Muscle of leg (tissue), 11 donors: ENCODE measurements around the gene HAGHL. TPM values are rescaled to one million over a fixed set of nuclear protein-coding genes. Genes with fewer than 3 reads are reported as not detected.

Experiments used
- DNase-seq: peaks from one replicate; pipeline ENCODE4 v3.0.0; 2013
- H3K27ac ChIP-seq: one replicate; pipeline ENCODE4 v1.5.1; 2013; ENCODE audit warnings: mild to moderate bottlenecking, low read length, control low read depth
- H3K27me3 ChIP-seq: one replicate; pipeline ENCODE4 v1.6.1; 2013; ENCODE audit warnings: low read length; ENCODE audit not compliant: control insufficient read depth, insufficient read depth
- H3K36me3 ChIP-seq: one replicate; pipeline ENCODE4 v1.6.1; 2013; ENCODE audit warnings: low read length; ENCODE audit not compliant: control insufficient read depth, insufficient read depth
- H3K4me1 ChIP-seq: one replicate; pipeline ENCODE4 v1.6.1; 2013; ENCODE audit warnings: low read length; ENCODE audit not compliant: control insufficient read depth, insufficient read depth
- H3K4me3 ChIP-seq: one replicate; pipeline ENCODE4 v1.5.1; 2013; ENCODE audit warnings: low read length, control low read depth
- H3K9me3 ChIP-seq: replicated peaks from 2 replicates; pipeline ENCODE4 v1.6.1; 2013; ENCODE audit warnings: low read depth, low read length; ENCODE audit not compliant: control insufficient read depth
- WGBS: methylation state at CpG from one replicate; pipeline ENCODE4 v1.1.5; 2013; ENCODE audit warnings: missing lambda C conversion rate; ENCODE audit not compliant: insufficient coverage; 5-methylcytosine and 5-hydroxymethylcytosine counted together
- polyA plus RNA-seq, 8 donors: library from polyadenylated mRNA; unstranded; fragments of 120-200 nt; gene quantifications; one replicate each; pipeline versions ENCODE4 v1.2.1 to v1.2.3, GENCODE V29; 2013; ENCODE audit warnings: inconsistent platforms in 1 of 8, low replicate concordance in 1 of 8; ENCODE audit not compliant: insufficient read length in 8 of 8, insufficient read depth in 1 of 8
- total RNA-seq: library from RNA; stranded (reverse); fragments of 120-200 nt; gene quantifications from one replicate; pipeline ENCODE4 v1.2.4, GENCODE V29; 2013

HAGHL gene
- total and polyA plus RNA-seq, 9 donors, result 1.7 to 4.7 (median 2.8) TPM

DNA sequence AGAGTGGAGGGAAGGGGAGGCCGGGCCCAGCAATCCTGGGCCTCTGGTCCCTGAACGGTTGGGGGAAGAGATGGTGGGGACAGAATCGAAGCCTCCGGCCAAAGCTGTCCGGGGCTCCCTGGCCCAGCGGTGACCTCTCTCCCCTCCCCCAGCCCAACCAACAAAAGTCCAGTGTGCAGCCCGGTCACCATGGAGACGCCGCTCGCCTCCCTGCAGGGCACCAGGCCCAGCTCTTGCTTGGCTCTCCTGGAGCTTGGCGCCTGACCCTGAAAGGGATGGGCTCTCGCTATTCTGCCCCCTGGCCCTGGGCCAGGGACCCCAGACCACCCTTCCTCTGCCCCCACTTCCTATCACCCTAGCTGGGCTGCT is 10.7 kb upstream of the HAGHL start:
- Histone ChIP-seq H3K27ac (no peak overlapping the region), H3K4me1 (peaks cover 62% of the 10 kb centered on the region), H3K4me3 (peak overlapping the region; percentile 37), H3K27me3 (peaks cover 26% of the 10 kb centered on the region), H3K9me3 (no peaks in the 10 kb centered on the region), H3K36me3 (no peaks in the 10 kb centered on the region)
- WGBS, result 13% methylated on average over 7 of the region's 12 CpGs
- peak; percentile 49 for DNase-seq

DNA sequence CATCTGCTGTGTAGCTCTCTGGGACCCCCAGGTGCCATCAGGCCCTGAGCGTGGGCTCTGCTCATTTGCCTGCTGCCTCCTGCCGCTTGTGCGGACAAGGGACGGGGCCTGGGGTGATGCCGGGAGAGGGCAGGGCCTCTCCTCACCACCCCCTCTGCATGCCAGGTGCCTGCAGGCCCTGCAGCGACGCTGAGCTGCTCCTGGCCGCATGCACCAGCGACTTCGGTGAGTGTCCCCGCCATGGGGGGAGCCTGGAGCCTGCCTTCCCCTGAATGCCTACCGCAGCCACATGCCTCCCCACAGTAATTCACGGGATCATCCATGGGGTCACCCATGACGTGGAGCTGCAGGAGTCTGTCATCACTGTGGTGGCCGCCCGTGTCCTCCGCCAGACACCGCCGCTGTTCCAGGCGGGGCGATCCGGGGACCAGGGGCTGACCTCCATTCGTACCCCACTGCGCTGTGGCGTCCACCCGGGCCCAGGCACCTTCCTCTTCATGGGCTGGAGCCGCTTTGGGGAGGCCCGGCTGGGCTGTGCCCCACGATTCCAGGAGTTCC is 10.1 kb upstream of the HAGHL start:
- Histone ChIP-seq H3K27me3 (peaks cover 23% of the 10 kb centered on the region), H3K27ac (no peak overlapping the region), H3K4me1 (peaks cover 61% of the 10 kb centered on the region), H3K4me3 (no peak overlapping the region), H3K9me3 (no peaks in the 10 kb centered on the region), H3K36me3 (no peaks in the 10 kb centered on the region)
- 81% methylated on average over 28 of the region's 29 CpGs for WGBS
- no peak for DNase-seq

GRCh38 chr16:717450-718245 is 9.3 kb upstream of the HAGHL start:
- peak; percentile 86 for DNase-seq
- H3K27ac ChIP-seq, result no peak overlapping the region
- no peaks in the 10 kb centered on the region for H3K36me3 ChIP-seq
- WGBS, result 50% methylated on average over 31 of the region's 32 CpGs
- H3K4me3 ChIP-seq, result no peak overlapping the region
- no peaks in the 10 kb centered on the region for H3K9me3 ChIP-seq
- peaks cover 64% of the 10 kb centered on the region for H3K4me1 ChIP-seq
- H3K27me3 ChIP-seq, result peaks cover 18% of the 10 kb centered on the region

- Histone ChIP-seq H3K9me3 (no peaks in the 10 kb centered on the region), H3K4me3 (no peak overlapping the region), H3K27me3 (peaks cover 16% of the 10 kb centered on the region), H3K4me1 (peaks cover 64% of the 10 kb centered on the region), H3K36me3 (no peaks in the 10 kb centered on the region), H3K27ac (no peak overlapping the region)
- DNase-seq, result no peak
- WGBS, result 65% methylated on average over 2 of the region's 9 CpGs
Observed at GRCh38 chr16:718389-718788, 8.5 kb upstream of the HAGHL start.

- WGBS, result 83% methylated on average over 6 of the region's 6 CpGs
Observed at GRCh38 chr16:718922-719321, 8.0 kb upstream of the HAGHL start.

GRCh38 chr16:719815-720446 is 7.0 kb upstream of the HAGHL start:
- H3K27ac ChIP-seq, result peak overlapping the region; percentile 89
- 5% methylated on average over 11 of the region's 16 CpGs for WGBS

More at GRCh38 chr16:718922-719321, 8.0 kb upstream of the HAGHL start:
- Histone ChIP-seq H3K9me3 (no peaks in the 10 kb centered on the region), H3K4me3 (no peak overlapping the region), H3K36me3 (no peaks in the 10 kb centered on the region), H3K27ac (no peak overlapping the region), H3K27me3 (peaks cover 13% of the 10 kb centered on the region), H3K4me1 (peaks cover 64% of the 10 kb centered on the region)
- DNase-seq, result no peak

DNA sequence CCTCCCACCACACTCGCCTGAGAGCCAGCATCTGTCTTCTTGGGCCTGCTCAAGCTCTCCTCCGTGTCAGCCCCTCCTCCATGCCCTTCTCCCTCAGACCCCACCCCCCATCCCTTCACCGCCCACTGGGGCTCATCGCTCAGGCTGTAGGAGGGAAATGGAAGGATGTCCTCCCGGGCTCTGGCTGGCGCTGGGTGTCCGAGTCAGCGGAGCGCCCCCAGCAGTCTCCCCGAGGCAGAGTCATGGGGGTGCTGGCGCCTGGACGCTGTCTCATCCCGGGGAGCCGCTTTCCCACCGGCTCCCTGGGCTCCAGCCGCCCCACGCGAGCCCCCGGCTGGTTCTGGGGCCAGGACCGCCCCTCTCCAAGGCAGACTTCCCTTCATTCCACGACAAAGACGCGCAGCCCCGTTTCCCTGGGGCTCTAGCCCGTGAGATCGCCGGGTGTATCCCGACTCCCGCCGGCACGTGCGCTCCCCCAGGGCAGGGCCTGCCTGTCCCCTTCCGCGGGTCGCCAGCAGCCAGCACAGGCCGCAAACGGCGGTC is 6.4 kb upstream of the HAGHL start:
- H3K4me1 ChIP-seq, result peaks cover 58% of the 10 kb centered on the region
- peak; percentile 90 for DNase-seq
- WGBS, result under 1% methylated on average over 37 of the region's 38 CpGs
- no peaks in the 10 kb centered on the region for H3K36me3 ChIP-seq
- H3K9me3 ChIP-seq, result no peaks in the 10 kb centered on the region
- peaks cover 15% of the 10 kb centered on the region for H3K27me3 ChIP-seq
- H3K4me3 ChIP-seq, result peak overlapping the region; percentile 75
- H3K27ac ChIP-seq, result peak overlapping the region; percentile 89

More at GRCh38 chr16:719815-720446, 7.0 kb upstream of the HAGHL start:
- Histone ChIP-seq H3K36me3 (no peaks in the 10 kb centered on the region), H3K4me3 (peak overlapping the region; percentile 75), H3K4me1 (peaks cover 58% of the 10 kb centered on the region), H3K27me3 (peaks cover 12% of the 10 kb centered on the region), H3K9me3 (no peaks in the 10 kb centered on the region)
- no peak for DNase-seq

DNA sequence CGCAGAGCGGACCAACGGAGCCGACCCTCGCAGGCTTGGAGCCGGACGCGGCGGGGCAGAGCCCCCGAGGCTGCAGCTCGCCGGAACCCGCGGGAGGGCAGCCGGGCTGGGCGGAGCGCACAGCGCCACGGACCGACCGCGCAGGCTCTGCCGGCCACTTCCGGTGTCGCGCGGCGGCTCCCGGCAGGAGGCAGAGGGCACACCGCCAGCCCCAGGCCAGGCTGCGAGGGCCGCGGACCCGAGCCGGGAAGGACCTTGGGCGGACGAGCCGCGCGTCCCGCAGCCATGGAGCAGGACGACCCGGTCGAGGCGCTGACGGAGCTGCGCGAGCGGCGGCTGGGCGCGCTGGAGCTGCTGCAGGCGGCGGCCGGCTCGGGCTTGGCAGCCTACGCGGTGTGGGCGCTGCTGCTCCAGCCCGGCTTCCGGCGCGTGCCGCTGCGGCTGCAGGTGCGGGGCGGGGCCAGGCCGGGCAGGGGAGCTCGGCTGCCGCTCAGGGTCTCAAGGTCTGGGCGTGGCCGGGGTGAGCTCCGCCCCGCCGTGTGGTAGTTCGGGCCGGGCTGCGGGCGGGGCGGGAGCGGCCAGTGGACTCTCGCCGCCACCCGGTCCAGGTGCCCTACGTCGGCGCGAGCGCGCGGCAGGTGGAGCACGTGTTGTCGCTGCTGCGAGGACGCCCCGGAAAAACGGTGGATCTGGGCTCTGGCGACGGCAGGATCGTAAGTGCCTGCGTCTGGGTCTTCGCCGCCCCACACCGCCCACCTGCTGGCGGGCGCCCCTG is 5.7 kb upstream of the HAGHL start, which contains the start of gene ANTKMT:
Gene ANTKMT (plus strand): TSS at position 157 of the 775 bp plus-strand sequence. CDS start 129 bp downstream, at position 286.
- H3K9me3 ChIP-seq, result no peaks in the 10 kb centered on the region
- DNase-seq, result peak; percentile 85
- H3K27ac ChIP-seq, result peak within 1 kb of the TSS; percentile 89
- peak within 1 kb of the TSS; percentile 75 for H3K4me3 ChIP-seq
- H3K36me3 ChIP-seq, result no peaks in the 10 kb centered on the region
- H3K4me1 ChIP-seq, result peaks cover 54% of the 10 kb centered on the region
- WGBS, result 6% methylated on average over 106 of the region's 106 CpGs
- peaks cover 17% of the 10 kb centered on the region for H3K27me3 ChIP-seq

DNA sequence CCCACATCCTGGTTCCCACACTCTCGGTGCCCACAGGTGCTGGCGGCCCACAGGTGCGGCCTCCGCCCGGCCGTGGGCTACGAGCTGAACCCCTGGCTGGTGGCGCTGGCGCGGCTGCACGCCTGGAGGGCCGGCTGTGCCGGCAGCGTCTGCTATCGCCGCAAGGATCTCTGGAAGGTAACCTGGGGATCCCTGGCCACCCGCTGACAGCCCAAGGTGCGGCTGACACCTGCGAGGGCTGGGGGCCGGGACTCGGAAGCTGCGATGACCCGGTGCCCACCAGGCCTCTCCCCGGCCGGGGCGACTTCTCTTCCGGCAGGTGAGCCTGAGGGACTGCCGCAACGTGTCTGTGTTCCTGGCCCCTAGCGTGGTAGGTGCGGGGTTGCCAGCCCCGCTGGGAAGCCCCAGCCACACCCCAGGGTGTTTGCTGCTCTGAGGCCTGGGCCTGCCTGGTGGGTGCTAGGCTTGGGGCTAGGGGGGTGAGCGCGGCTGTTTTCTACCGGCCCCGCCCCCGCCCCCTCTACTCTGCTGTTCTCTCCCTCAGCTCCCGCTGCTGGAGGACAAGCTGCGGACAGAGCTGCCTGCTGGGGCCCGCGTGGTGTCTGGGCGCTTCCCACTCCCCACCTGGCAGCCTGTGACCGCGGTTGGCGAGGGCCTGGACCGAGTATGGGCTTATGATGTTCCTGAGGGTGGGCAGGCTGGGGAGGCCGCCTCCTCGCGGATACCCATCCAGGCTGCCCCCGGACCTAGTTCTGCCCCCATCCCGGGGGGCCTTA is 5.0 kb upstream of the HAGHL start:
- no peak for DNase-seq
- H3K9me3 ChIP-seq, result no peaks in the 10 kb centered on the region

More for the DNA sequence above, 5.0 kb upstream of the HAGHL start:
- no peaks in the 10 kb centered on the region for H3K36me3 ChIP-seq
- H3K4me3 ChIP-seq, result peak overlapping the region; percentile 29
- H3K27me3 ChIP-seq, result peaks cover 16% of the 10 kb centered on the region
- 81% methylated on average over 39 of the region's 51 CpGs for WGBS
- H3K4me1 ChIP-seq, result peaks cover 51% of the 10 kb centered on the region
- H3K27ac ChIP-seq, result peak overlapping the region; percentile 20
